COLO668 (cell line): Measurements from ENCODE around the gene ITPR1.

ENCODE experiments used
- DNase-seq: peaks from one replicate; lab custom pipeline; 2025; ENCODE audit not compliant: unreplicated experiment; lab: John Stamatoyannopoulos, UW

ITPR1 gene

GRCh38 chr3:4564928-4565586, 71.9 kb downstream of the ITPR1 start:
- DNase-seq = no peak

GRCh38 chr3:4565809-4566501, 72.8 kb downstream of the ITPR1 start:
- DNase-seq = no peak

- DNase-seq = no peak
Observed at GRCh38 chr3:4568841-4569240, 75.7 kb downstream of the ITPR1 start.

- DNase-seq = no peak
Observed at GRCh38 chr3:4570840-4571621, 77.9 kb downstream of the ITPR1 start.

GRCh38 chr3:4571690-4572334, 78.7 kb downstream of the ITPR1 start:
- no peak for DNase-seq

- no peak for DNase-seq
Observed at GRCh38 chr3:4573153-4573552, 80.0 kb downstream of the ITPR1 start.

- no peak for DNase-seq
Observed at GRCh38 chr3:4574426-4574965, 81.3 kb downstream of the ITPR1 start.

GRCh38 chr3:4575381-4575780, 82.2 kb downstream of the ITPR1 start:
- no peak for DNase-seq

- no peak for DNase-seq
Observed at GRCh38 chr3:4577721-4578120, 84.6 kb downstream of the ITPR1 start.

- no peak for DNase-seq
Observed at GRCh38 chr3:4580346-4581123, 87.4 kb downstream of the ITPR1 start.

GRCh38 chr3:4581124-4581424, 87.9 kb downstream of the ITPR1 start:
- no peak for DNase-seq

GRCh38 chr3:4581498-4581897, 88.3 kb downstream of the ITPR1 start:
- DNase-seq = no peak

GRCh38 chr3:4581920-4582611, 88.9 kb downstream of the ITPR1 start:
- no peak for DNase-seq

GRCh38 chr3:4582624-4583023, 89.5 kb downstream of the ITPR1 start:
- DNase-seq = no peak

- DNase-seq = no peak
Observed at GRCh38 chr3:4583416-4583815, 90.3 kb downstream of the ITPR1 start.

GRCh38 chr3:4584456-4585249, 91.5 kb downstream of the ITPR1 start:
- no peak for DNase-seq

GRCh38 chr3:4586381-4586780, 93.2 kb downstream of the ITPR1 start:
- DNase-seq = no peak

GRCh38 chr3:4587061-4587837, 94.1 kb downstream of the ITPR1 start:
- DNase-seq = no peak

- DNase-seq = no peak
Observed at GRCh38 chr3:4587838-4588105, 94.6 kb downstream of the ITPR1 start.
